ENCODE data around the gene MYEOV.

The MYEOV gene

DNA sequence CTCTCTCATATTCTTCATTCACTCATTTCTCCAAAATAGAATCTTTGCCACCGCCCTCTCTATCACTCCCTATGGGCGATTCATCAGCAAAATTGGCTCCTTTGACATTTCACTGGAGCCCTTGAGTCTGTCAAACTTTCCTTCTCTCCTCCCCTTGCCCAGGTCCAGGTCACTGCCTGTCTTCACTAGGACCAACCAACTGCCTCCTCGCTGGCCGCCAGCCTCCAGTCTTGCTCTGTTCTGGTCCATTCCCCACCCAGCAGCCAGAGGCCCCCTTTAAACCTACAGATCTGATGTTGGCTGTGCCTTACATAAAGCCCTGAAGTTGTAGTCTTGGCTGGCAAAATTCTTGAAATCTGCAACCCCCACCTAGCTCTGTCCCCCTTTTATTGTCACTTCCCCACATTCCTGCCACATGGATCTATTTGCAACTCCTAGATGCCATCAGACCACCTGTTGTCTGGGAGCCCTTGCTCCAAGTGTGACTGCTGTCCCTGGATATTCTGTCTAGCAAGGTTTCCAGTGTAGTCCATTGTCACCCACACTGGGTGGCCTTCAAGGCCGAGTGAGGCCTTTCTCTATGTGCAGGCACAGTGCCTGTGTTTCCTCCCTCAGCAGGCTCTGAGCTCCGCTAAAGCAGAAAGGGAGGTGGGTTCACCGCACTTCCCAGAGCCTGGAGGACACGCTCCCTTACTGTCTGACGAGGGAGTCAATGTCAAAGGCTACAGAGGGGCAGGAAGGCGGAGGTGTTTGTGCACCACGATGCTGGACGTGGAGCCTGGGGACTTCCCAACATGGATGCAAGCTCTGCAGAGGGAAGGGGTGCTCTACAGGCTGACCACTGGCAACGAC is 25.5 kb downstream of the MYEOV start:
- no peak for DNase-seq

GRCh38 chr11:69320326-69320725 is 26.4 kb downstream of the MYEOV start:
- no peak for DNase-seq

DNA sequence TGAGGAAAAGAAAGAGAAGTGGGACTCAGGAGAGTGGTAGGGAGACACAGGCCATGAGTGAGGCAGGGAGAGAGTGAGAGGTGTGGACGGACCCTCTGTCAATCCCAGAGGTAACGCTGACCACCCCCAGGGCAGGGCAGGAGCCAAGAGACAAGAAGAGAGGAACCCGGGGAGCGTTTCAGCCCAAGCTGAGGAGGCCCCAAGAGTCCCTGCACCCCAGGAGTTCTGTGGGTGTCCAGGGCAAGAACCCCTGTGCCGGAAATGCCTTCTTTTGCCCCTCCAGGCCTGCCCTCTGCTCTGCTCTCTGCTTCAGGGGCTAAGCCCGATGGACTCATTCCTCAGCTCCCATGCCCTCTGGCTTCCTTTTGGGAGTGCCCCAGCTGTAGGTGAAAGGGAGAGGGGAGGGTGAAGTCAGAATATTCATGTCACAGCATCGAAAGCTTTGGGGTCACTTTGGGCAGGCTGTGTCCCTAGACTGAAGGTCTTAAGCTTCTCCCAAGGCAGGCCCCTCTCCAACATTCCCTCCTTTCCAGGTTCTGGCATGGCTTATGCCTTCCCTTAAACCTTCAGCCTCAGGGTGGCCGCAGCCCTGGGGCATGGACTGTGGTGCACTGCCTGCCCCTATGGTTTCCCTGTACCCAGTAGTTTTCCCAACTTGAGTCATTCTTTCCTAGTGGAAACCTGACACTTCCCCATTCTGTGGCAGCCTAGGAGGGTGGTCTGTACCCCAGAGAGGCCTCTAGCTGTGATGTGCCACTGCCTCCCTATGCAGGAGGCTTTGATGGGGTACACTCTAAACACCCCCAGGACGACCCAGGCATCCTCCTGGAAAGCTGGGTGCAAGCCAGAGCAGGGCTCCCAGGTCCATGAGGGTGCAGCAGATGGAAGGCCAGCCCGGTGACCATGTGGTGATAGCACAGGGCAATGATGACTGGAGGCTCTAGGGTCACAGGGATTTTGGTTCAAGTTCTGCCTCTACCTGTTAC is 27.1 kb downstream of the MYEOV start:
- no peak for DNase-seq

- DNase-seq: no peak
These were observed 28.0 kb downstream of the MYEOV start for GRCh38 chr11:69321877-69322361.

- DNase-seq: no peak
These were observed 31.5 kb downstream of the MYEOV start for GRCh38 chr11:69325446-69325845.

GRCh38 chr11:69326622-69327219 is 32.8 kb downstream of the MYEOV start:
- DNase-seq: no peak

DNA sequence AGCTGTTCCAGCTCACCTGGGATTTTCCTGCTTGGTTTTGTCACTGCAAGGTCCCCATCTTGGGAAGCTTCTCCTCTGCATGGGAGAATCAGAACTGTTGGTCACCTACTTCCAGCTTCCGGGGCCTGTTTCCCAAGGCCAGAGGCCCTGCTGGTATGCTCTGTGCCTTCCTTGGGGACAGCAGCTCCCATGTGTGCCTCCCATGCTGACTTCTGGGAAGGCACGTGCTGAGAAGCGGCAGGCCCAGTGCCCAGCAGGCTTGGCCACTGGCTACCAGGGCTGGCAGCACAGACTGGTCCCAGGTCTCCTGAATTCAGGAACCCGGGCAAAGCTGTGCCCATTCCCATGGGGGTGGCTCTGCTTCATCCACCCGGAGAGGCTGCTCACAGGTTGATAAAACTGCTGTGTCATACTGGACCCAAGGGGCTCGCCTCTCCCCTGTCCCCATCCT is 33.8 kb downstream of the MYEOV start:
- DNase-seq: no peak

DNA sequence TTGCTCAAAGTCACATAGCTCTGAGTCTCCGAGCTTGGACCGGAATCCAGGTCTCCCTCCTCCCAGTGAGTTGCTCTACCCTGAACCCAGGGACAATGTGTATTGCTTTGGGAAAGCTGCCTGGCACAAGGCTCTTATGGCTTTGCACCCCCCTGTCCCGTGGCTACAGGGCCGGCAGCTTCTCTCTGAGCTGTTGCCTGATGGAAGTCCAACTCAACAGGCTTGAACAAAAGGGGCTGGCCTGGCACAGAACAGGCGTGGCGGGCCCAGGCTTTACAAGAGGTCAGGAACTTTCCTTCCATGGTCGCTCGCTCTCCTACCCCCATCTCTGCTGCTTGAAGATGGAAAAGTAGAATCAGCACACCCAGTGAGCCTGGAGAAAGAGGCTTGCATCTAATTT is 34.3 kb downstream of the MYEOV start:
- no peak for DNase-seq

GRCh38 chr11:69329581-69329980 is 35.6 kb downstream of the MYEOV start:
- DNase-seq: no peak

DNA sequence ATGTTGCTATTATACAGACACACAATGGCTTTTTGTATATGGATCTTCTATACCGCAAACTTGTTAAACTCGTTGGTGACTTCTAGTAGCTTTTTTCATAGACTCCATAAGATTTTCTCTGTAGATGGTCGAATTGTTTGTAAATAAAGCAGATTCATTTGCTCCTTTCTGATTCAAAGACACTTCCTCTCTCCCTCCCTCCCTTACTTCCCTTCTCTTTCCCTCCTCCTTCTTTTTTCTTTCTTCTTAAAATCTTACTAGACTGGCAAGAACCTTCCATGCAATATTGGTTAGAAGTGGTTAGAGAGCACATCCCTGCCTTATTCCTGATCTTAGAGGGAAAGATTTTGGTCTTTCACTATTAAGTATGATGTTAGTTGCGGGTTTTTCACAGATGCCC is 36.4 kb downstream of the MYEOV start:
- no peak for DNase-seq

GRCh38 chr11:69333149-69333710 is 39.3 kb downstream of the MYEOV start:
- DNase-seq: no peak

DNA sequence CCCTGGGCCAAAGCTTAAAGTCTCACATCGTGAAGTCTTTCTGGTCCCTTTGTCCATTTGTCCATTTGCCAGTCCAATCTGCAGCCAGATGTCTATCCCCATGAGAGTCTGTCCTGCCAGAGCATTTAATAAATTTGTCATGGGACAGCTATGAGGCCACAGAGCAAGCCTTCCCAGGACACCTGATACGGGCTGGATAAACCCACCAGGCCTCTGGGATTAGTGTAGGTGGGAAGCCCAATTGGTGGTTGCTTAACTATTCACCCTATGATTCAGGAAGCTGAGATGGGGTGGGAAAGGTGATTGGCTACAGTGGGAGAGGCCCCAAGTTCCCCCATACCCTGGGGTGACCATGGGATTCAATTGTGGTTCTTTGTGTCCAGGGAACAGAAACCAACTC is 39.9 kb downstream of the MYEOV start:
- DNase-seq: no peak

- DNase-seq: no peak
These were observed 41.2 kb downstream of the MYEOV start for GRCh38 chr11:69335007-69335780.

- DNase-seq: no peak
These were observed 41.9 kb downstream of the MYEOV start for GRCh38 chr11:69335781-69336405.

DNA sequence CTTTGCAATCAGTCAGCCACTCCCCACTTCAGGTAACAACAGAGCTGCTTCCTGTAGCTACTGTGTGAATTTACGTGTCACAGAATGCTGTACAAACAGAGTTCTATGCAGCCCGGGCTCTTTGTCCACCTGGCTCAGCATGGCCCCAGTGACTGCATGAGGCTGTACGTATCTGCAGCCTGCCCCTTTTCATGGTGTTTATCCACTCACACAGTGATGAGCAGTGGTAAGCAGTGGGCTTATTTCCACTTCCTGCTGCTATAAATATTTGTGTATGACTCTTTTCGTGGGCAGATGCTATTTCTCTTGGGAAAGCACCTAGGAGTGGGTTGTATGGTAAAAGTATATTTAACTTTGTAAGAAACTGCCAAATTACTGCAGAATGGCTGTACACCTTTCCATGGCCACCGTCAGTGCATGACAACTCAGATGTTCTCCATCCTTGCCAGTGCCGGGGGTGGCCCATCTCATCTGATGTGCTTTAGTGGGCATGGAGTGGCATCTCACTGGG is 43.3 kb downstream of the MYEOV start:
- no peak for DNase-seq

DNA sequence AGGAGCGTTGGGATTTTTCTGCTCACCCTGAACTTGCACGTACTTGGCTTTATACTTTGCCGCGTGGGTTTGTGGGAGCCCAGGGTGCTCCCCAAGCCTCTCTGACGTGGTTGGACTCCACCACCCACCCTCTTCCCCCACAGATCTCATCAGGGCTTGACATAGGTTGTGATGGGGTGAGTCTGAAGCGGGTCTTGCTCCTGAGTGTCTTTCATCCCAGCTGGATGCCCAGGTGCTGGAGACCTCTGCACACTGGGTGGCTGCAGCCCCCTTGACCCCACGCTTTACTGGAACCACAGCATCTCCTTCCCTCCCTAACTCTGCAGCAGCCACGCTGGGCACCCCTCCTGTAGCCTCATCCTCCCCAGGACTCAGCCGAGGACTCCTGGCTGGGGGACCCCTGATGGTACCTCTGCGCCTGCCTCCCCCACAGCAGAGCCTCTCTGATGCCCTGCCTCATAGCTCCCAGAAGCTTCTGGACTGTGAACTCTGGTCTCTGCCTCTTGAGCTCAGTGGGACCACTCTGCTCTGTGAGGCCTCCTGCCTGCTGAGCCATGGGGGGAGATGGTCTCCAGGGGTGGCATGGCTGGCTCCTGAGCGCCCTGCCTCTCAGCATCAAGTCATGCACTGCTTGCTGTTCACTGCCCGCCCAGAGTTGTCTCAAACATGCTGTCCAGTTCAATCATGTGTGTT is 45.2 kb downstream of the MYEOV start:
- no peak for DNase-seq

DNA sequence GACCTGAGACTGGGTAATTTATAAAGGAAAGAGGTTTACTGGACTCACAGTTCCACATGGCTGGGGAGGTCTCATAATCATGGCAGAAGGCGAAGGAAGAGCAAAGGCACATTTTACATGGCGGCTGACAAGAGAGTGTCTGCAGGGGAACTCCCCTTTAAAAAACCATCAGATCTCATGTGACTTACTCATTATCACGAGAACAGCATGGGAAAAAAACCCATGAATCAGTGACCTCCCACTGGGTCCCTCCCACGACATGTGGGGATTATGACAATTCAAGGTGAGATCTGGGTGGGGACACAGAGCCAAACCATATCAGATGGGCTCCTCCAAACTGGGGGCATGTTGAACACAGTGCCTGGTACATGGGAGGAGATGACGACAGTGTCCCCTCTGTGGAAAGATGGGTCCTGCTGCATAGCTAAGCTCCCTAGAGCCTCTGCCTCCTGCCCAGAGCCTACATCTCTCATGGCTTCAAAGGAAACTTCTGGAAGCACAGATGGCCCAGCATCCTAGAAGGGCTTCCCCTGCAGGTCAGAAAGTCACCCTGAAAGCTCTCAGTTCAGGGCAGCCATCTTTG is 46.1 kb downstream of the MYEOV start:
- no peak for DNase-seq

- DNase-seq: no peak
These were observed 48.8 kb downstream of the MYEOV start for GRCh38 chr11:69342588-69343330.

All from NCI-H524 treated with DMSO at 0.1 percent for 48 hours (cell line).